Fibroblast of lung (primary cell): ENCODE data around the gene DDX31. TPM values are rescaled to one million over a fixed set of nuclear protein-coding genes. Genes with fewer than 3 reads are reported as not detected.
"Not testable (repeated sequence)": the region's sequence is repeated elsewhere in the genome, so short reads cannot be mapped to it uniquely, and the experiment has no call there.

Experiments used
- DNase-seq, 2 donors: peaks; one replicate each; pipeline versions ENCODE4 v3.0.0 to v3.0.0-alpha.2; 2010; ENCODE audit warnings: low read depth in 2 of 2
- H2AFZ ChIP-seq: 2 replicates; pipeline ENCODE4 v1.5.1; 2012; ENCODE audit warnings: low read length, control low read depth, inconsistent platforms
- H3K27ac ChIP-seq: 2 replicates; pipeline ENCODE4 v1.5.1; 2011; ENCODE audit warnings: low read length, control low read depth; ENCODE audit not compliant: insufficient read depth
- H3K27me3 ChIP-seq: 2 replicates; pipeline ENCODE4 v1.5.1; 2011; ENCODE audit warnings: mild to moderate bottlenecking, low read length; ENCODE audit not compliant: control insufficient read depth, insufficient read depth
- H3K36me3 ChIP-seq: 2 replicates; pipeline ENCODE4 v1.5.1; 2011; ENCODE audit warnings: low read length; ENCODE audit not compliant: control insufficient read depth, insufficient read depth
- H3K4me1 ChIP-seq: 2 replicates; pipeline ENCODE4 v1.5.1; 2011; ENCODE audit warnings: low read length; ENCODE audit not compliant: control insufficient read depth, insufficient read depth; ENCODE audit errors: extremely low read depth
- H3K4me2 ChIP-seq: 2 replicates; pipeline ENCODE4 v1.5.1; 2011; ENCODE audit warnings: low read length, control low read depth; ENCODE audit not compliant: insufficient read depth; ENCODE audit errors: extremely low read depth
- H3K4me3 ChIP-seq, 4 experiments: fragments of 200-600 bp in 1 of 4; sonication (generic) in 1 of 4; replicated peaks in 1 of 4; 2 replicates each; pipeline ENCODE4 v1.5.1; 2011 to 2016; ENCODE audit warnings: low read length in 4 of 4, low read depth in 3 of 4, mild to moderate bottlenecking in 3 of 4, control low read depth in 2 of 4, inconsistent platforms in 1 of 4, mixed read lengths in 1 of 4; ENCODE audit not compliant: insufficient read depth in 1 of 4; ENCODE audit errors: control extremely low read depth in 1 of 4
- H3K79me2 ChIP-seq: 2 replicates; pipeline ENCODE4 v1.5.1; 2012; ENCODE audit warnings: mild to moderate bottlenecking, low read length, inconsistent platforms; ENCODE audit not compliant: control insufficient read depth, insufficient read depth
- H3K9ac ChIP-seq: 2 replicates; pipeline ENCODE4 v1.5.1; 2011; ENCODE audit warnings: mild to moderate bottlenecking, low read length, control low read depth; ENCODE audit not compliant: insufficient read depth
- H3K9me3 ChIP-seq: 2 replicates; pipeline ENCODE4 v1.5.1; 2012; ENCODE audit warnings: low read depth, low read length; ENCODE audit not compliant: control insufficient read depth, insufficient read depth
- H4K20me1 ChIP-seq: 2 replicates; pipeline ENCODE4 v1.5.1; 2011; ENCODE audit warnings: low read length; ENCODE audit not compliant: control insufficient read depth, insufficient read depth; ENCODE audit errors: extremely low read depth
- CTCF ChIP-seq, 2 donors: IDR thresholded peaks in 1 of 2; conservative IDR thresholded peaks in 1 of 2; 1 replicate in 1 of 2; 2 replicates in 1 of 2; pipeline ENCODE4 v1.5.1; 2011 to 2012; ENCODE audit warnings: low read length in 2 of 2, control low read depth in 1 of 2, inconsistent platforms in 1 of 2, low read depth in 1 of 2, mild to moderate bottlenecking in 1 of 2
- EZH2 ChIP-seq: IDR thresholded peaks from 2 replicates; pipeline ENCODE4 v1.5.1; 2012; ENCODE audit warnings: low read length, control low read depth, mild to moderate bottlenecking; ENCODE audit errors: missing control alignments
- polyA plus RNA-seq, 2 donors: library from polyadenylated mRNA; depleted of rRNA in 1 of 2; stranded (reverse) in 1 of 2; unstranded in 1 of 2; fragments of >200 nt; gene quantifications; 2 replicates each; pipeline ENCODE4 v1.2.1, GENCODE V29; 2011 to 2012; ENCODE audit warnings: missing spikeins in 1 of 2
- total RNA-seq: library from RNA; depleted of rRNA; stranded (reverse); fragments of >200 nt; gene quantifications from 2 replicates; pipeline ENCODE4 v1.2.1, GENCODE V29; 2014

Gene DDX31
- total and polyA plus RNA-seq, 2 donors (not counting 1 experiment from before 2014, with no cell fraction given): 10.1 to 10.8 TPM

GRCh38 chr9:132716007-132716406 lies 46.2 kb upstream of the DDX31 start:
- no peaks in the 10 kb centered on the region for H3K27me3 ChIP-seq
- no peak for TF ChIP-seq CTCF (conservative IDR thresholded peaks at IDR 0.05 in 1 of 2, IDR thresholded peaks at IDR 0.05 in 1 of 2; ENCODE audit: low read depth in 1 of 2, low read length in 2 of 2)
- TF ChIP-seq EZH2: no peak
- H3K27ac ChIP-seq: no peak overlapping the region
- no peak for DNase-seq
- H4K20me1 ChIP-seq: no peaks in the 10 kb centered on the region
- no peaks in the 10 kb centered on the region for H3K36me3 ChIP-seq
- no peak overlapping the region for H3K4me3 ChIP-seq
- no peaks in the 10 kb centered on the region for H3K79me2 ChIP-seq
- H2AFZ ChIP-seq: no peak overlapping the region
- H3K4me1 ChIP-seq: no peaks in the 10 kb centered on the region
- no peak overlapping the region for H3K4me2 ChIP-seq
- H3K9me3 ChIP-seq: no peaks in the 10 kb centered on the region
- no peak overlapping the region for H3K9ac ChIP-seq

GRCh38 chr9:132712753-132713152 lies 43.0 kb upstream of the DDX31 start:
- Histone ChIP-seq H3K4me3 (no peak overlapping the region), H3K4me2 (no peak overlapping the region), H2AFZ (no peak overlapping the region), H3K27ac (no peak overlapping the region), H3K79me2 (no peaks in the 10 kb centered on the region), H3K4me1 (no peaks in the 10 kb centered on the region), H3K9me3 (no peaks in the 10 kb centered on the region), H3K36me3 (no peaks in the 10 kb centered on the region), H3K9ac (no peak overlapping the region), H3K27me3 (no peaks in the 10 kb centered on the region), H4K20me1 (no peaks in the 10 kb centered on the region)
- no peak for DNase-seq
- TF ChIP-seq EZH2: no peak
- TF ChIP-seq CTCF (conservative IDR thresholded peaks at IDR 0.05 in 1 of 2, IDR thresholded peaks at IDR 0.05 in 1 of 2; ENCODE audit: low read depth in 1 of 2, low read length in 2 of 2): no peak

GRCh38 chr9:132711846-132712245 lies 42.1 kb upstream of the DDX31 start:
- no peaks in the 10 kb centered on the region for H3K36me3 ChIP-seq
- no peak overlapping the region for H3K9ac ChIP-seq
- no peaks in the 10 kb centered on the region for H3K9me3 ChIP-seq
- no peaks in the 10 kb centered on the region for H3K79me2 ChIP-seq
- H3K4me2 ChIP-seq: no peak overlapping the region
- DNase-seq: no peak
- no peaks in the 10 kb centered on the region for H4K20me1 ChIP-seq
- no peaks in the 10 kb centered on the region for H3K4me1 ChIP-seq
- TF ChIP-seq CTCF (conservative IDR thresholded peaks at IDR 0.05 in 1 of 2, IDR thresholded peaks at IDR 0.05 in 1 of 2; ENCODE audit: low read depth in 1 of 2, low read length in 2 of 2): no peak
- no peak for TF ChIP-seq EZH2
- no peak overlapping the region for H2AFZ ChIP-seq
- H3K27me3 ChIP-seq: no peaks in the 10 kb centered on the region
- H3K4me3 ChIP-seq: no peak overlapping the region
- H3K27ac ChIP-seq: no peak overlapping the region

GRCh38 chr9:132711152-132711551 lies 41.4 kb upstream of the DDX31 start:
- H3K79me2 ChIP-seq, H3K4me3 ChIP-seq, DNase-seq: not testable (repeated sequence)

More at GRCh38 chr9:132711152-132711551, 41.4 kb upstream of the DDX31 start:
- not testable (repeated sequence) for H3K9me3 ChIP-seq, H3K27ac ChIP-seq, H3K4me2 ChIP-seq, H2AFZ ChIP-seq, H3K4me1 ChIP-seq, H4K20me1 ChIP-seq, H3K9ac ChIP-seq, H3K36me3 ChIP-seq, H3K27me3 ChIP-seq
